ENCODE measurements around the gene MEPE. TPM values are rescaled to one million over a fixed set of nuclear protein-coding genes. Genes with fewer than 3 reads are reported as not detected.

MEPE gene
- total and polyA plus RNA-seq, 2 donors, result 0.24 to 0.59 TPM

GRCh38 chr4:87807402-87807801 lies 25.4 kb upstream of the MEPE start:
- Histone ChIP-seq H3K27me3 (ENCODE audit: control insufficient read depth in 2 of 2, insufficient read depth in 1 of 2, low read length in 1 of 2) (no peaks in the 10 kb centered on the region), H3K9me3 (ENCODE audit: control insufficient read depth in 2 of 2, insufficient read depth in 1 of 2, low read length in 1 of 2) (no peaks in the 10 kb centered on the region), H3K27ac (ENCODE audit: low read depth in 1 of 2, low read length in 1 of 2) (no peak overlapping the region), H3K4me3 (ENCODE audit: low read length in 2 of 2) (no peak overlapping the region), H3K4me1 (ENCODE audit: control insufficient read depth in 2 of 2, insufficient read depth in 2 of 2, low read length in 2 of 2) (no peaks in the 10 kb centered on the region), H3K36me3 (ENCODE audit: control insufficient read depth in 2 of 2, insufficient read depth in 2 of 2, low read length in 1 of 2) (no peaks in the 10 kb centered on the region)
- no peak for DNase-seq (ENCODE audit: low read depth in 6 of 9, low spot score in 9 of 9)
- WGBS, result 88% methylated on average over 3 of the region's 3 CpGs

GRCh38 chr4:87811977-87812376 lies 20.8 kb upstream of the MEPE start:
- no peaks in the 10 kb centered on the region for H3K27me3 ChIP-seq (ENCODE audit: control insufficient read depth in 2 of 2, insufficient read depth in 1 of 2, low read length in 1 of 2)
- no peak for DNase-seq (ENCODE audit: low read depth in 6 of 9, low spot score in 9 of 9)
- H3K36me3 ChIP-seq (ENCODE audit: control insufficient read depth in 2 of 2, insufficient read depth in 2 of 2, low read length in 1 of 2), result no peaks in the 10 kb centered on the region
- H3K27ac ChIP-seq (ENCODE audit: low read depth in 1 of 2, low read length in 1 of 2), result no peak overlapping the region
- no peak overlapping the region for H3K4me3 ChIP-seq (ENCODE audit: low read length in 2 of 2)
- WGBS, result 98% methylated on average over 2 of the region's 2 CpGs
- no peaks in the 10 kb centered on the region for H3K9me3 ChIP-seq (ENCODE audit: control insufficient read depth in 2 of 2, insufficient read depth in 1 of 2, low read length in 1 of 2)
- no peaks in the 10 kb centered on the region for H3K4me1 ChIP-seq (ENCODE audit: control insufficient read depth in 2 of 2, insufficient read depth in 2 of 2, low read length in 2 of 2)

- Histone ChIP-seq H3K27ac (ENCODE audit: low read depth in 1 of 2, low read length in 1 of 2) (no peak overlapping the region), H3K36me3 (ENCODE audit: control insufficient read depth in 2 of 2, insufficient read depth in 2 of 2, low read length in 1 of 2) (no peaks in the 10 kb centered on the region), H3K4me3 (ENCODE audit: low read length in 2 of 2) (no peak overlapping the region), H3K4me1 (ENCODE audit: control insufficient read depth in 2 of 2, insufficient read depth in 2 of 2, low read length in 2 of 2) (no peaks in the 10 kb centered on the region), H3K9me3 (ENCODE audit: control insufficient read depth in 2 of 2, insufficient read depth in 1 of 2, low read length in 1 of 2) (no peaks in the 10 kb centered on the region), H3K27me3 (ENCODE audit: control insufficient read depth in 2 of 2, insufficient read depth in 1 of 2, low read length in 1 of 2) (no peaks in the 10 kb centered on the region)
- WGBS, result 84% methylated on average over 8 of the region's 8 CpGs
- DNase-seq (ENCODE audit: low read depth in 6 of 9, low spot score in 9 of 9), result no peak
Measured at GRCh38 chr4:87819281-87819919, 13.4 kb upstream of the MEPE start.

GRCh38 chr4:87823200-87823599 lies 9.6 kb upstream of the MEPE start:
- no peaks in the 10 kb centered on the region for H3K27me3 ChIP-seq (ENCODE audit: control insufficient read depth in 2 of 2, insufficient read depth in 1 of 2, low read length in 1 of 2)
- H3K36me3 ChIP-seq (ENCODE audit: control insufficient read depth in 2 of 2, insufficient read depth in 2 of 2, low read length in 1 of 2), result no peaks in the 10 kb centered on the region
- H3K9me3 ChIP-seq (ENCODE audit: control insufficient read depth in 2 of 2, insufficient read depth in 1 of 2, low read length in 1 of 2), result no peaks in the 10 kb centered on the region
- no peak for DNase-seq (ENCODE audit: low read depth in 6 of 9, low spot score in 9 of 9)
- WGBS, result 91% methylated on average over 4 of the region's 4 CpGs
- H3K4me1 ChIP-seq (ENCODE audit: control insufficient read depth in 2 of 2, insufficient read depth in 2 of 2, low read length in 2 of 2), result no peaks in the 10 kb centered on the region
- no peak overlapping the region for H3K4me3 ChIP-seq (ENCODE audit: low read length in 2 of 2)
- H3K27ac ChIP-seq (ENCODE audit: low read depth in 1 of 2, low read length in 1 of 2), result no peak overlapping the region

- no peaks in the 10 kb centered on the region for H3K36me3 ChIP-seq (ENCODE audit: control insufficient read depth in 2 of 2, insufficient read depth in 2 of 2, low read length in 1 of 2)
- no peaks in the 10 kb centered on the region for H3K4me1 ChIP-seq (ENCODE audit: control insufficient read depth in 2 of 2, insufficient read depth in 2 of 2, low read length in 2 of 2)
- WGBS, result 91% methylated on average over 1 of the region's 1 CpG
- DNase-seq (ENCODE audit: low read depth in 6 of 9, low spot score in 9 of 9), result no peak
- H3K27ac ChIP-seq (ENCODE audit: low read depth in 1 of 2, low read length in 1 of 2), result no peak overlapping the region
- no peaks in the 10 kb centered on the region for H3K9me3 ChIP-seq (ENCODE audit: control insufficient read depth in 2 of 2, insufficient read depth in 1 of 2, low read length in 1 of 2)
- no peak overlapping the region for H3K4me3 ChIP-seq (ENCODE audit: low read length in 2 of 2)
- H3K27me3 ChIP-seq (ENCODE audit: control insufficient read depth in 2 of 2, insufficient read depth in 1 of 2, low read length in 1 of 2), result no peaks in the 10 kb centered on the region
Measured at GRCh38 chr4:87823724-87824123, 9.0 kb upstream of the MEPE start.

GRCh38 chr4:87824352-87824751 lies 8.4 kb upstream of the MEPE start:
- H3K4me3 ChIP-seq (ENCODE audit: low read length in 2 of 2), result no peak overlapping the region
- no peak for DNase-seq (ENCODE audit: low read depth in 6 of 9, low spot score in 9 of 9)
- H3K36me3 ChIP-seq (ENCODE audit: control insufficient read depth in 2 of 2, insufficient read depth in 2 of 2, low read length in 1 of 2), result no peaks in the 10 kb centered on the region
- H3K4me1 ChIP-seq (ENCODE audit: control insufficient read depth in 2 of 2, insufficient read depth in 2 of 2, low read length in 2 of 2), result no peaks in the 10 kb centered on the region
- 91% methylated on average over 1 of the region's 1 CpG for WGBS
- no peak overlapping the region for H3K27ac ChIP-seq (ENCODE audit: low read depth in 1 of 2, low read length in 1 of 2)
- no peaks in the 10 kb centered on the region for H3K27me3 ChIP-seq (ENCODE audit: control insufficient read depth in 2 of 2, insufficient read depth in 1 of 2, low read length in 1 of 2)
- no peaks in the 10 kb centered on the region for H3K9me3 ChIP-seq (ENCODE audit: control insufficient read depth in 2 of 2, insufficient read depth in 1 of 2, low read length in 1 of 2)

GRCh38 chr4:87834401-87834800 lies 1.6 kb downstream of the MEPE start:
- Histone ChIP-seq H3K36me3 (ENCODE audit: control insufficient read depth in 2 of 2, insufficient read depth in 2 of 2, low read length in 1 of 2) (no peaks in the 10 kb centered on the region), H3K27me3 (ENCODE audit: control insufficient read depth in 2 of 2, insufficient read depth in 1 of 2, low read length in 1 of 2) (no peaks in the 10 kb centered on the region), H3K4me1 (ENCODE audit: control insufficient read depth in 2 of 2, insufficient read depth in 2 of 2, low read length in 2 of 2) (no peaks in the 10 kb centered on the region), H3K27ac (ENCODE audit: low read depth in 1 of 2, low read length in 1 of 2) (no peak overlapping the region), H3K9me3 (ENCODE audit: control insufficient read depth in 2 of 2, insufficient read depth in 1 of 2, low read length in 1 of 2) (no peaks in the 10 kb centered on the region), H3K4me3 (ENCODE audit: low read length in 2 of 2) (no peak overlapping the region)
- no peak for DNase-seq (ENCODE audit: low read depth in 6 of 9, low spot score in 9 of 9)
- 97% methylated on average over 2 of the region's 2 CpGs for WGBS

GRCh38 chr4:87835197-87835596 lies 2.4 kb downstream of the MEPE start:
- no peaks in the 10 kb centered on the region for H3K36me3 ChIP-seq (ENCODE audit: control insufficient read depth in 2 of 2, insufficient read depth in 2 of 2, low read length in 1 of 2)
- WGBS, result 95% methylated on average over 2 of the region's 2 CpGs
- H3K27me3 ChIP-seq (ENCODE audit: control insufficient read depth in 2 of 2, insufficient read depth in 1 of 2, low read length in 1 of 2), result no peaks in the 10 kb centered on the region
- H3K4me3 ChIP-seq (ENCODE audit: low read length in 2 of 2), result no peak overlapping the region
- H3K4me1 ChIP-seq (ENCODE audit: control insufficient read depth in 2 of 2, insufficient read depth in 2 of 2, low read length in 2 of 2), result no peaks in the 10 kb centered on the region
- H3K9me3 ChIP-seq (ENCODE audit: control insufficient read depth in 2 of 2, insufficient read depth in 1 of 2, low read length in 1 of 2), result no peaks in the 10 kb centered on the region
- DNase-seq (ENCODE audit: low read depth in 6 of 9, low spot score in 9 of 9), result no peak
- no peak overlapping the region for H3K27ac ChIP-seq (ENCODE audit: low read depth in 1 of 2, low read length in 1 of 2)

GRCh38 chr4:87835743-87836142 lies 3.0 kb downstream of the MEPE start:
- 97% methylated on average over 2 of the region's 2 CpGs for WGBS
- H3K4me3 ChIP-seq (ENCODE audit: low read length in 2 of 2), result no peak overlapping the region
- no peaks in the 10 kb centered on the region for H3K36me3 ChIP-seq (ENCODE audit: control insufficient read depth in 2 of 2, insufficient read depth in 2 of 2, low read length in 1 of 2)
- DNase-seq (ENCODE audit: low read depth in 6 of 9, low spot score in 9 of 9), result no peak
- H3K9me3 ChIP-seq (ENCODE audit: control insufficient read depth in 2 of 2, insufficient read depth in 1 of 2, low read length in 1 of 2), result no peaks in the 10 kb centered on the region
- no peaks in the 10 kb centered on the region for H3K27me3 ChIP-seq (ENCODE audit: control insufficient read depth in 2 of 2, insufficient read depth in 1 of 2, low read length in 1 of 2)
- H3K4me1 ChIP-seq (ENCODE audit: control insufficient read depth in 2 of 2, insufficient read depth in 2 of 2, low read length in 2 of 2), result no peaks in the 10 kb centered on the region
- H3K27ac ChIP-seq (ENCODE audit: low read depth in 1 of 2, low read length in 1 of 2), result no peak overlapping the region

- H3K4me1 ChIP-seq (ENCODE audit: control insufficient read depth in 2 of 2, insufficient read depth in 2 of 2, low read length in 2 of 2), result no peaks in the 10 kb centered on the region
- no peaks in the 10 kb centered on the region for H3K9me3 ChIP-seq (ENCODE audit: control insufficient read depth in 2 of 2, insufficient read depth in 1 of 2, low read length in 1 of 2)
- DNase-seq (ENCODE audit: low read depth in 6 of 9, low spot score in 9 of 9), result no peak
- no peaks in the 10 kb centered on the region for H3K27me3 ChIP-seq (ENCODE audit: control insufficient read depth in 2 of 2, insufficient read depth in 1 of 2, low read length in 1 of 2)
- H3K36me3 ChIP-seq (ENCODE audit: control insufficient read depth in 2 of 2, insufficient read depth in 2 of 2, low read length in 1 of 2), result no peaks in the 10 kb centered on the region
- H3K27ac ChIP-seq (ENCODE audit: low read depth in 1 of 2, low read length in 1 of 2), result no peak overlapping the region
- H3K4me3 ChIP-seq (ENCODE audit: low read length in 2 of 2), result no peak overlapping the region
- WGBS, result 92% methylated on average over 6 of the region's 6 CpGs
Measured at GRCh38 chr4:87838205-87838604, 5.4 kb downstream of the MEPE start.
